C1 segment of cervical spinal cord (tissue), 14 donors: ENCODE results near the gene PACSIN3.

Source experiments
- DNase-seq, 14 donors: peaks; one replicate each; lab custom pipeline; 2025; lab: John Stamatoyannopoulos, UW

PACSIN3 gene

GRCh38 chr11:47154616-47155570 lies 31.3 kb downstream of the PACSIN3 start:
- DNase-seq = peak in 2 of 14 donors; percentile 23 to 89

- peak in 13 of 14 donors; percentile 24 to 84 (median 75) for DNase-seq
These were observed 33.0 kb downstream of the PACSIN3 start for GRCh38 chr11:47152953-47153950.

- no peak for DNase-seq
These were observed 33.9 kb downstream of the PACSIN3 start for GRCh38 chr11:47152126-47152952.

GRCh38 chr11:47149782-47150181 lies 36.5 kb downstream of the PACSIN3 start:
- DNase-seq = no peak

- DNase-seq = peak in 3 of 14 donors; percentile 19 to 24 (median 19)
These were observed 37.2 kb downstream of the PACSIN3 start for GRCh38 chr11:47148903-47149531.

GRCh38 chr11:47148270-47148669 lies 38.0 kb downstream of the PACSIN3 start:
- DNase-seq = no peak

- no peak for DNase-seq
These were observed 38.6 kb downstream of the PACSIN3 start for GRCh38 chr11:47147681-47148080.

- DNase-seq = no peak
These were observed 39.0 kb downstream of the PACSIN3 start for GRCh38 chr11:47147250-47147649.

GRCh38 chr11:47144541-47144940 lies 41.7 kb downstream of the PACSIN3 start:
- no peak for DNase-seq

- no peak for DNase-seq
These were observed 42.9 kb downstream of the PACSIN3 start for GRCh38 chr11:47143322-47143721.

GRCh38 chr11:47139878-47140277 lies 46.4 kb downstream of the PACSIN3 start:
- peak in 1 of 14 donors; percentile 80 for DNase-seq

- peak in 1 of 14 donors; percentile 54 for DNase-seq
These were observed 48.8 kb downstream of the PACSIN3 start for GRCh38 chr11:47137476-47137875.

GRCh38 chr11:47136921-47137320 lies 49.3 kb downstream of the PACSIN3 start:
- peak in 1 of 14 donors; percentile 58 for DNase-seq

- DNase-seq = no peak
These were observed 49.9 kb downstream of the PACSIN3 start for GRCh38 chr11:47136327-47136726.

- DNase-seq = no peak
These were observed 53.3 kb downstream of the PACSIN3 start for GRCh38 chr11:47132981-47133380.

GRCh38 chr11:47132490-47132889 lies 53.7 kb downstream of the PACSIN3 start:
- no peak for DNase-seq

GRCh38 chr11:47131136-47131535 lies 55.1 kb downstream of the PACSIN3 start:
- no peak for DNase-seq

GRCh38 chr11:47130543-47130942 lies 55.7 kb downstream of the PACSIN3 start:
- no peak for DNase-seq
